ENCODE data around the gene CENPW. TPM values are rescaled to one million over a fixed set of nuclear protein-coding genes. Genes with fewer than 3 reads are reported as not detected.

The CENPW gene
- total RNA-seq, 4 donors from 2014 or later, result 2.2 TPM; not detected in 3

- no peaks in the 10 kb centered on the region for H3K36me3 ChIP-seq
- no peak for DNase-seq
- TF ChIP-seq POLR2A (IDR thresholded peaks at IDR 0.05) (no peak), EP300 (IDR thresholded peaks at IDR 0.05; ENCODE audit: low read depth) (no peak), CTCF (IDR thresholded peaks at IDR 0.05) (no peak), POLR2AphosphoS5 (IDR thresholded peaks at IDR 0.05) (no peak)
- no peak overlapping the region for H3K4me3 ChIP-seq
- no peaks in the 10 kb centered on the region for H3K9me3 ChIP-seq
- no peaks in the 10 kb centered on the region for H3K4me1 ChIP-seq
- intact Hi-C loops (cut with DNase I; ENCODE audit: low total_unique reads), result no loop called here
- no peaks in the 10 kb centered on the region for H3K27me3 ChIP-seq
- H3K27ac ChIP-seq, result no peak overlapping the region
- in situ Hi-C loops (cut with MboI; ENCODE audit: low pct_ligation_motif_present in 1 of 4, low pct_unique_long_range_greater_than_20kb in 1 of 4, low sequenced_read_pairs in 3 of 4), result no loop called here
These were observed 37.7 kb upstream of the CENPW start for GRCh38 chr6:126302191-126302590.

GRCh38 chr6:126307849-126308248 lies 32.1 kb upstream of the CENPW start:
- TF ChIP-seq POLR2A (IDR thresholded peaks at IDR 0.05) (no peak), POLR2AphosphoS5 (IDR thresholded peaks at IDR 0.05) (no peak), CTCF (IDR thresholded peaks at IDR 0.05) (no peak), EP300 (IDR thresholded peaks at IDR 0.05; ENCODE audit: low read depth) (no peak)
- H3K4me3 ChIP-seq, result no peak overlapping the region
- intact Hi-C loops (cut with DNase I; ENCODE audit: low total_unique reads) (no loop called here), in situ Hi-C loops (cut with MboI; ENCODE audit: low pct_ligation_motif_present in 1 of 4, low pct_unique_long_range_greater_than_20kb in 1 of 4, low sequenced_read_pairs in 3 of 4) (no loop called here)
- no peaks in the 10 kb centered on the region for H3K27me3 ChIP-seq
- no peaks in the 10 kb centered on the region for H3K36me3 ChIP-seq
- no peaks in the 10 kb centered on the region for H3K9me3 ChIP-seq
- no peaks in the 10 kb centered on the region for H3K4me1 ChIP-seq
- WGBS, 2 donors (ENCODE audit: low coverage in 1 of 2), result 75% methylated on average over 2 of the region's 2 CpGs; no CpG with 5 or more reads in 1 of the 2 donors
- no peak overlapping the region for H3K27ac ChIP-seq
- no peak for DNase-seq

DNA sequence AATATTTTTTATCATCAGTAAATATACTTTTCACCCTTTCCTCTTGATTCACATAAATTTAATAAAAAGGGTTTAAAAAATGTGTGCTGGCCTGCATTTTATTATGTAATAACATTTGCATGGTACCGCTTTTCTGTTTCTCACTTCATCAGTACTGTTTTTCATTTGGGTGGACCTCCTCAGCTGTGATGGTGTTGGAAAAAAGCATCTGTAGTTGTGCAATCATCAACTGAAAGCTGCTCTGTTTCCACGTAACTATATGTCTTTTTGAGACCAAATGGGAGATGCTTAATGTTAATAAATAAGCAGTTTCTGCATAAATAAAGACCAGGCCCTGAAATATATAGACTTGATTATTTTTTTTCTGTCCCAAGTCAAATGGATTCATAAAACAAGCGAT lies 31.6 kb upstream of the CENPW start:
- Histone ChIP-seq H3K27ac (no peak overlapping the region), H3K27me3 (no peaks in the 10 kb centered on the region), H3K4me3 (no peak overlapping the region), H3K4me1 (no peaks in the 10 kb centered on the region), H3K36me3 (no peaks in the 10 kb centered on the region), H3K9me3 (no peaks in the 10 kb centered on the region)
- intact Hi-C loops (cut with DNase I; ENCODE audit: low total_unique reads) (no loop called here), in situ Hi-C loops (cut with MboI; ENCODE audit: low pct_ligation_motif_present in 1 of 4, low pct_unique_long_range_greater_than_20kb in 1 of 4, low sequenced_read_pairs in 3 of 4) (no loop called here)
- DNase-seq, result no peak
- TF ChIP-seq CTCF (IDR thresholded peaks at IDR 0.05) (no peak), POLR2AphosphoS5 (IDR thresholded peaks at IDR 0.05) (no peak), POLR2A (IDR thresholded peaks at IDR 0.05) (no peak), EP300 (IDR thresholded peaks at IDR 0.05; ENCODE audit: low read depth) (no peak)
- 81 to 84% methylated on average over 3 of the region's 3 CpGs for WGBS, 2 donors (ENCODE audit: low coverage in 1 of 2)

DNA sequence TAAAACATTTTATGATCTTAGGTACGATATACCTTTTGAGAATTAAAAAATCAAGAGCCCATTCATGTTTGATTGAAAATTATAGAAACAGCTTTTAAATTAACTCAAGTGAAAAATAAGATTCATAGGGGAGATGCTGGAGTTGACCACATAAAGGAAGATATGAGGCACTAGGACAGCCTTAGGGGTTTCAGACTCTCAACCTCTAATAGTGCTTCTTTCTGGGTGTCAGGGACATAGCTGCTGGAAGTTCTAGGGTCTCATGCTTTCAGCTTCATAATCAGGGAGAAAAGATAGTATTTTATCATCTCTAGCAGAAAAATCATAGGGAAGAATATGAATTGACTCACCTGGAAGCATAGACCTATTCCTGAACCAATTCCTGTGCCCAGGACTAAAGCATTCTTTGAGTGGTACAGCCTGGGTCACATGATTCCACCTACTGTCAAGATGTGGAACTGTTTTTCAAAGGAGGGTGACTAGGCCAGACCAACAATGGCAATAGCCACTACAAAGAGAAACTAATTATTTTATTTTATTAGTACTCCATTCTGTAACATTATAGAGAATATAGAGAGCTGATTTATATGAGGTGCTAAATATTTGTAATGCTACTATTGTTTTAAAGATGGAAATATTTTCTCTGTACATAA lies 27.8 kb upstream of the CENPW start:
- no peaks in the 10 kb centered on the region for H3K4me1 ChIP-seq
- TF ChIP-seq POLR2AphosphoS5 (IDR thresholded peaks at IDR 0.05), result no peak
- TF ChIP-seq POLR2A (IDR thresholded peaks at IDR 0.05), result no peak
- TF ChIP-seq EP300 (IDR thresholded peaks at IDR 0.05; ENCODE audit: low read depth), result no peak
- TF ChIP-seq CTCF (IDR thresholded peaks at IDR 0.05), result peak in 4 of 5 experiments; percentile 37 to 47 (median 42)
- H3K9me3 ChIP-seq, result no peaks in the 10 kb centered on the region
- WGBS, 2 donors (ENCODE audit: low coverage in 1 of 2), result 91 to 93% methylated on average over 1 of the region's 1 CpG
- no peak overlapping the region for H3K4me3 ChIP-seq
- DNase-seq, result no peak
- in situ Hi-C loops (cut with MboI; ENCODE audit: low pct_ligation_motif_present in 1 of 4, low pct_unique_long_range_greater_than_20kb in 1 of 4, low sequenced_read_pairs in 3 of 4), result no loop called here
- no peak overlapping the region for H3K27ac ChIP-seq
- no peaks in the 10 kb centered on the region for H3K36me3 ChIP-seq
- H3K27me3 ChIP-seq, result no peaks in the 10 kb centered on the region
- intact Hi-C loops (cut with DNase I; ENCODE audit: low total_unique reads), result no loop called here

Data from transverse colon (tissue), 4 donors.